HepG2 (cell line): Measurements from ENCODE around the gene ATAD3C. TPM values are rescaled to one million over a fixed set of nuclear protein-coding genes. Genes with fewer than 3 reads are reported as not detected.

Experiments used
- ATAC-seq: fragments of 200-7000 bp; cut with Tn5 transposase; 3 replicates; pipeline ENCODE4 v1.9.1; 2020; ENCODE audit warnings: mild to moderate bottlenecking, moderate library complexity
- BruUV-seq: library from RNA; stranded (reverse); fragments of 400-500 nt; replicated peaks from 2 replicates; lab custom pipeline; 2021; lab: Mats Ljungman, UMichigan
- CTCF ChIA-PET: fragments of 300-600 bp; formaldehyde crosslinking; extraction: SDS; loops from one replicate; lab custom pipeline; 2021; ENCODE audit warnings: low total read pairs, inconsistent platforms, low intra/inter-chr PET ratio; lab: Yijun Ruan, JAX
- POLR2A ChIA-PET: fragments of 350-600 bp; sonication (Branson Sonifier 250); formaldehyde crosslinking; loops from one replicate; lab custom pipeline; 2020; ENCODE audit warnings: antibody characterized with exemption, inconsistent platforms; lab: Yijun Ruan, JAX
- DNase-seq: peaks from one replicate; pipeline ENCODE4 v3.0.0-alpha.2; 2015; ENCODE audit warnings: low spot score
- FAIRE-seq: peaks from 3 replicates; lab custom pipeline; 2011; peaks lifted over from hg19 to GRCh38; lab: Jason Lieb, UNC
- H2AFZ ChIP-seq: one replicate; pipeline ENCODE4 v1.6.1; 2011; ENCODE audit warnings: low read length, inconsistent platforms
- H3K27ac ChIP-seq: fragments of 300-600 bp; 3 replicates; pipeline ENCODE4 v1.8.0; 2011; ENCODE audit warnings: mixed run types, mild to moderate bottlenecking, mixed read lengths, low read length, inconsistent platforms; ENCODE audit not compliant: insufficient read depth; ENCODE audit errors: extremely low read length
- H3K27me3 ChIP-seq, 2 experiments: fragments of 200-600 bp in 1 of 2; 2 replicates in 1 of 2; 3 replicates in 1 of 2; pipeline versions ENCODE4 v1.6.0 to v1.8.0; 2011; ENCODE audit warnings: low read length in 2 of 2, mild to moderate bottlenecking in 2 of 2, moderate library complexity in 2 of 2, inconsistent platforms in 1 of 2; ENCODE audit not compliant: insufficient read depth in 2 of 2, control insufficient read depth in 1 of 2
- H3K36me3 ChIP-seq, 2 experiments: fragments of 200-600 bp in 1 of 2; replicated peaks in 1 of 2; 2 replicates in 1 of 2; 3 replicates in 1 of 2; pipeline versions ENCODE4 v1.5.1 to v1.8.0; 2011; ENCODE audit warnings: low read length in 2 of 2, inconsistent platforms in 1 of 2; ENCODE audit not compliant: insufficient read depth in 2 of 2, control insufficient read depth in 1 of 2
- H3K4me1 ChIP-seq: 2 replicates; pipeline ENCODE4 v1.5.1; 2012; ENCODE audit warnings: low read length, inconsistent platforms; ENCODE audit not compliant: insufficient read depth
- H3K4me2 ChIP-seq: 2 replicates; pipeline ENCODE4 v1.6.0; 2011; ENCODE audit warnings: low read depth, low read length, inconsistent platforms
- H3K4me3 ChIP-seq, 3 experiments: fragments of 200-600 bp in 1 of 3; sonication (generic), shearing (Covaris generic) in 1 of 3; replicated peaks in 1 of 3; 2 replicates each; pipeline ENCODE4 v1.5.1; 2011 to 2016; ENCODE audit warnings: low read length in 3 of 3, inconsistent platforms in 2 of 3, low read depth in 2 of 3, mild to moderate bottlenecking in 2 of 3, control low read depth in 1 of 3, mixed read lengths in 1 of 3; ENCODE audit not compliant: insufficient read depth in 1 of 3
- H3K79me2 ChIP-seq: one replicate; pipeline ENCODE4 v1.6.1; 2011; ENCODE audit warnings: low read length, inconsistent platforms; ENCODE audit not compliant: insufficient read depth
- H3K9ac ChIP-seq: 2 replicates; pipeline ENCODE4 v1.6.0; 2011; ENCODE audit warnings: mild to moderate bottlenecking, low read depth, low read length, inconsistent platforms; ENCODE audit not compliant: insufficient read depth
- H3K9me3 ChIP-seq: 2 replicates; pipeline ENCODE4 v1.5.1; 2012; ENCODE audit warnings: mild to moderate bottlenecking, low read length
- H4K20me1 ChIP-seq: 2 replicates; pipeline ENCODE4 v1.6.0; 2011; ENCODE audit warnings: inconsistent platforms, mild to moderate bottlenecking, low read length, moderate library complexity; ENCODE audit not compliant: insufficient read depth
- AGO1 ChIP-seq: fragments of 200-400 bp; formaldehyde crosslinking; IDR thresholded peaks from 2 replicates; pipeline ENCODE4 v1.6.1; 2017; ENCODE audit warnings: mild to moderate bottlenecking, low read depth, low read length, moderate library complexity; ENCODE audit not compliant: poor library complexity, severe bottlenecking
- BRD4 ChIP-seq: sonication (generic); formaldehyde crosslinking; IDR thresholded peaks from 2 replicates; pipeline ENCODE4 v1.4.0; 2020; ENCODE audit warnings: missing genetic modification reagents
- CTCF ChIP-seq: sonication (generic); formaldehyde crosslinking; IDR thresholded peaks from 2 replicates; pipeline ENCODE4 v1.5.0; 2020; ENCODE audit warnings: mild to moderate bottlenecking, missing genetic modification reagents, moderate library complexity
- FOXC1 ChIP-seq: sonication (generic); formaldehyde crosslinking; IDR thresholded peaks from 2 replicates; pipeline ENCODE4 v1.8.0; 2022; ENCODE audit warnings: mild to moderate bottlenecking, missing genetic modification reagents, borderline replicate concordance
- JDP2 ChIP-seq: sonication (generic); formaldehyde crosslinking; IDR thresholded peaks from 2 replicates; pipeline ENCODE4 v1.8.1; 2022; ENCODE audit warnings: missing genetic modification reagents, borderline replicate concordance
- KAT2B ChIP-seq: fragments of 150-350 bp; IDR thresholded peaks from 2 replicates; pipeline ENCODE4 v1.6.1; 2014; ENCODE audit warnings: low read depth, low read length, borderline replicate concordance
- MAFG ChIP-seq: sonication (generic); formaldehyde crosslinking; IDR thresholded peaks from 2 replicates; pipeline ENCODE4 v1.5.1; 2020; ENCODE audit warnings: mild to moderate bottlenecking, missing genetic modification reagents
- NFRKB ChIP-seq: fragments of 450-650 bp; IDR thresholded peaks from 2 replicates; pipeline ENCODE4 v1.6.1; 2017
- PHF8 ChIP-seq: sonication (generic); formaldehyde crosslinking; IDR thresholded peaks from 2 replicates; pipeline ENCODE4 v1.5.0; 2020; ENCODE audit warnings: missing genetic modification reagents
- POLR2G ChIP-seq: fragments of 200-400 bp; formaldehyde crosslinking; IDR thresholded peaks from 2 replicates; pipeline ENCODE4 v1.6.1; 2018; ENCODE audit warnings: mild to moderate bottlenecking, low read depth, low read length, moderate library complexity
- RBM22 ChIP-seq: fragments of 200-400 bp; formaldehyde crosslinking; optimal IDR thresholded peaks from 2 replicates; pipeline ENCODE3; 2017; ENCODE audit warnings: mild to moderate bottlenecking, low read length, moderate library complexity
- RBM39 ChIP-seq: fragments of 200-400 bp; formaldehyde crosslinking; IDR thresholded peaks from one replicate; pipeline ENCODE4 v1.6.1; 2018; ENCODE audit warnings: antibody characterized with exemption, mild to moderate bottlenecking, low read depth, low read length; ENCODE audit not compliant: poor library complexity, severe bottlenecking
- SAP130 ChIP-seq: IDR thresholded peaks from 2 replicates; pipeline ENCODE4 v1.6.1; 2016; ENCODE audit warnings: low read depth
- SOX6 ChIP-seq, 2 experiments: fragments of 450-650 bp in 1 of 2; sonication (generic) in 1 of 2; formaldehyde crosslinking in 1 of 2; IDR thresholded peaks; 2 replicates each; pipeline versions ENCODE4 v1.4.0 to v1.6.1; 2017 to 2020; ENCODE audit warnings: antibody characterized with exemption in 1 of 2, mild to moderate bottlenecking in 1 of 2, missing genetic modification reagents in 1 of 2
- ZBTB7B ChIP-seq: sonication (generic); formaldehyde crosslinking; IDR thresholded peaks from 2 replicates; pipeline ENCODE4 v1.4.0; 2020; ENCODE audit warnings: missing genetic modification reagents
- ZNF256 ChIP-seq: sonication (generic); formaldehyde crosslinking; conservative IDR thresholded peaks from 2 replicates; pipeline ENCODE4 v1.4.0; 2020; ENCODE audit warnings: missing genetic modification reagents
- ZNF333 ChIP-seq: sonication (generic); formaldehyde crosslinking; IDR thresholded peaks from 2 replicates; pipeline ENCODE4 v1.4.0; 2020; ENCODE audit warnings: mild to moderate bottlenecking, missing genetic modification reagents, borderline replicate concordance
- ZNF530 ChIP-seq: sonication (generic); formaldehyde crosslinking; IDR thresholded peaks from 2 replicates; pipeline ENCODE4 v1.5.0; 2020; ENCODE audit warnings: low read depth, mild to moderate bottlenecking, missing genetic modification reagents
- ZNF558 ChIP-seq: sonication (generic); formaldehyde crosslinking; IDR thresholded peaks from 2 replicates; pipeline ENCODE4 v1.9.0; 2022; ENCODE audit warnings: mild to moderate bottlenecking, missing genetic modification reagents, borderline replicate concordance
- WGBS: methylation state at CpG from one replicate; pipeline ENCODE4 v1.1.6; 2017; ENCODE audit warnings: low lambda C conversion rate; 5-methylcytosine and 5-hydroxymethylcytosine counted together
- in situ Hi-C: cut with HindIII; loops from 2 replicates; pipeline ENCODE4 v1.10.0; 2017; ENCODE audit warnings: low pct_unique_long_range_greater_than_20kb; ENCODE audit not compliant: extremely low pct_ligation_motif_present
- intact Hi-C: fragments of 100-400 bp; cut with micrococcal nuclease; formaldehyde crosslinking; loops from one replicate; pipeline ENCODE4 v1.10.0; 2022; ENCODE audit not compliant: unreplicated experiment
- polyA plus RNA-seq, 8 experiments: library from polyadenylated mRNA; depleted of rRNA in 3 of 8; stranded (reverse) in 7 of 8; unstranded in 1 of 8; fragments of >200 nt; fragmentation: Illumina TruSeq in 4 of 8; extraction: Trizol in 4 of 8; gene quantifications; 2 replicates each; pipeline versions ENCODE4 v1.2.1 to v1.2.3, GENCODE V29; 2011 to 2016; ENCODE audit warnings: low read depth in 4 of 8, missing spikeins in 1 of 8, mixed read lengths in 1 of 8; ENCODE audit not compliant: insufficient read depth in 1 of 8
- total RNA-seq, 5 experiments: library from RNA; depleted of rRNA; stranded (reverse); fragments of >200 nt; fragmentation: Illumina TruSeq; extraction: Trizol; gene quantifications; 2 replicates each; pipeline ENCODE4 v1.2.3, GENCODE V29; 2016; ENCODE audit warnings: low read depth in 1 of 5
- TF ChIP-seq, protein P1 (sequence below): sonication (generic); formaldehyde crosslinking; IDR thresholded peaks from 2 replicates; pipeline ENCODE4 v1.4.0; 2020; ENCODE audit warnings: missing genetic modification reagents

The ATAD3C gene
- total and polyA plus RNA-seq, 2 of the 13 experiments (the other 11 are each of a cell fraction or from before 2014, with no cell fraction given): 2.4 to 3.2 TPM

DNA sequence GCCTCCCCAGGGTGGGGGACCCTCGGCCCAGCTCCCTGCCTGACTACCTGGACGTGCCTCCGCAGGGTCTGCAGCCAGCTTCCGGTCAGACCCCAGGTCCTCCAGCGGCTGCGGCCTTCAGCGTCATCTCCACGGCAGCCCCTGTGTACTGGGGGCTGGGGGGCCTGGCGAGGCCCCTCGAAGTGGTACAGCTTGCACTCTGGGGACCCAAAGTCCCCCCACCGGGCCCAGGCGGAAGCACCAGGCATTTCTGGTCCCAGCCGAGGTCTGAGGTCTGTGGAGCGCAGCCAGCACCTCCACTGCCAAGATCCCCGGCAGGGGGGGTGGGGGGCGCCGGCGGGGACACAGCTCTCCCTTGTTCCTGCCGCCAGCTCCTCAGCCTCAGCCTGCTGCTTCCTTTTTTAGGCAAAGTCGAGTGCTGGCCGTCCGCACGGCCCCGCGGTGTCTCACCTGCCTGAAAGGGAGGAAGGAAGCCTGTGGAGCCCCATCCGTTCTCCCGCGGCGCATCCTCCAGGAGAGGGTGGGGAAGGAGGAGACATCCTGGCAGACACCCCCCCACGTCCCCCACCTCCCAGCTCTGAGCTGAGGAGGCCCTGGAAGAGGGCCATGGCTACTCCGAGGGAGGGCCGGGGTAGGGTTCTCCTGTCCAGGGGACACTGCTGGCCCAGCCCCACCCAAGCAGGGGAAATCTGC lies 15.2 kb upstream of the ATAD3C start:
- Histone ChIP-seq H2AFZ (no peak overlapping the region), H3K27ac (peak overlapping the region; percentile 94), H3K9me3 (no peaks in the 10 kb centered on the region), H3K27me3 (no peaks in the 10 kb centered on the region), H4K20me1 (no peaks in the 10 kb centered on the region), H3K79me2 (peaks cover 31% of the 10 kb centered on the region), H3K9ac (peak overlapping the region; percentile 85), H3K4me2 (peak overlapping the region; percentile 89), H3K36me3 (no peaks in the 10 kb centered on the region; a peak in 1 of 5 replicates), H3K4me3 (peak overlapping the region; percentile 72 to 88 (median 84)), H3K4me1 (peaks cover 62% of the 10 kb centered on the region)
- BruUV-seq: no TSS peak
- 2% methylated on average over 7 of the region's 32 CpGs for WGBS
- in situ Hi-C loops (no loop called here), intact Hi-C loops (no loop called here)
- POLR2A ChIA-PET: interaction anchor here (0.7 to 11.0 kb wide), 13 partner anchors 8 to 335 kb away, joined by 3 to 355 read pairs (median 11); partner anchors contain the start of genes ANKRD65, AURKAIP1, CCNL2 and MRPL20
- no peak for ATAC-seq
- CTCF ChIA-PET: no interaction called here
- no peak for FAIRE-seq
- DNase-seq: peak; percentile 53
- TF ChIP-seq SAP130 (CRISPR knock-in tag) (peak; percentile 66), RBM39 (peak; percentile 51), NFRKB (no peak), FOXC1 (0 out of 2 replicates have a peak, but pooled peaks have one; percentile 5), SOX6 (IDR thresholded peaks at IDR 0.05) (no peak), SOX6 (CRISPR knock-in tag; IDR thresholded peaks at IDR 0.05) (peak; percentile 21; the same call in 1 of the 2 replicates), MAFG (CRISPR knock-in tag) (no peak), BRD4 (CRISPR knock-in tag) (peak; percentile 21; the same call in 1 of the 2 replicates), JDP2 (CRISPR knock-in tag) (no peak), ZNF558 (no peak; the same call in 1 of the 2 replicates), AGO1 (peak; percentile 30), ZNF530 (no peak), KAT2B (no peak), CTCF (CRISPR knock-in tag) (0 out of 2 replicates have a peak, but pooled peaks have one; percentile 8), POLR2G (peak; percentile 14; the same call in 1 of the 2 replicates), ZBTB7B (CRISPR knock-in tag) (peak; percentile 46; the same call in 1 of the 2 replicates), ZNF256 (CRISPR knock-in tag) (no peak), PHF8 (peak; percentile 31; the same call in 1 of the 2 replicates), RBM22 (no peak), ZNF333 (CRISPR knock-in tag) (peak; percentile 62; the same call in 1 of the 2 replicates)
- TF ChIP-seq, protein P1, sequence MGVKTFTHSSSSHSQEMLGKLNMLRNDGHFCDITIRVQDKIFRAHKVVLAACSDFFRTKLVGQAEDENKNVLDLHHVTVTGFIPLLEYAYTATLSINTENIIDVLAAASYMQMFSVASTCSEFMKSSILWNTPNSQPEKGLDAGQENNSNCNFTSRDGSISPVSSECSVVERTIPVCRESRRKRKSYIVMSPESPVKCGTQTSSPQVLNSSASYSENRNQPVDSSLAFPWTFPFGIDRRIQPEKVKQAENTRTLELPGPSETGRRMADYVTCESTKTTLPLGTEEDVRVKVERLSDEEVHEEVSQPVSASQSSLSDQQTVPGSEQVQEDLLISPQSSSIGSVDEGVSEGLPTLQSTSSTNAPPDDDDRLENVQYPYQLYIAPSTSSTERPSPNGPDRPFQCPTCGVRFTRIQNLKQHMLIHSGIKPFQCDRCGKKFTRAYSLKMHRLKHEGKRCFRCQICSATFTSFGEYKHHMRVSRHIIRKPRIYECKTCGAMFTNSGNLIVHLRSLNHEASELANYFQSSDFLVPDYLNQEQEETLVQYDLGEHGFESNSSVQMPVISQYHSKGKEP (CRISPR knock-in tag): no peak
